HepG2 (cell line): ENCODE measurements around the gene OVCA2. TPM values are rescaled to one million over a fixed set of nuclear protein-coding genes. Genes with fewer than 3 reads are reported as not detected.

ENCODE experiments used
- CENPX ChIP-seq: sonication (generic); formaldehyde crosslinking; IDR thresholded peaks from 2 replicates; pipeline ENCODE4 v1.9.0; 2021; ENCODE audit warnings: mild to moderate bottlenecking, missing genetic modification reagents, moderate library complexity
- FIP1L1 ChIP-seq: fragments of 200-400 bp; formaldehyde crosslinking; IDR thresholded peaks from 2 replicates; pipeline ENCODE4 v1.6.1; 2018; ENCODE audit warnings: low read depth, mild to moderate bottlenecking, low read length, moderate library complexity, borderline replicate concordance; ENCODE audit not compliant: insufficient read depth
- KDM1A ChIP-seq: IDR thresholded peaks from 2 replicates; pipeline ENCODE4 v1.6.1; 2016; ENCODE audit warnings: missing compliant biosample characterization
- KLF16 ChIP-seq, 2 experiments: sonication (generic) in 1 of 2; formaldehyde crosslinking in 1 of 2; IDR thresholded peaks; 2 replicates each; pipeline versions ENCODE4 v1.6.1 to v1.8.0; 2016 to 2023; ENCODE audit warnings: missing genetic modification reagents in 2 of 2, missing compliant biosample characterization in 1 of 2
- MIER3 ChIP-seq: IDR thresholded peaks from 2 replicates; pipeline ENCODE4 v1.6.1; 2016; ENCODE audit warnings: missing compliant biosample characterization, borderline replicate concordance
- NBN ChIP-seq: fragments of 450-650 bp; conservative IDR thresholded peaks from 2 replicates; pipeline ENCODE4 v1.6.1; 2017
- SALL2 ChIP-seq: sonication (generic); formaldehyde crosslinking; IDR thresholded peaks from 2 replicates; pipeline ENCODE4 v1.8.1; 2023; ENCODE audit warnings: mild to moderate bottlenecking, missing genetic modification reagents, inconsistent platforms
- SIX4 ChIP-seq: sonication (generic); formaldehyde crosslinking; IDR thresholded peaks from 2 replicates; pipeline ENCODE4 v1.4.0; 2020; ENCODE audit warnings: missing genetic modification reagents
- SKI ChIP-seq: fragments of 450-650 bp; IDR thresholded peaks from one replicate; pipeline ENCODE4 v1.6.1; 2018; ENCODE audit warnings: mild to moderate bottlenecking; ENCODE audit not compliant: partially characterized antibody
- SP2 ChIP-seq: sonication (generic); formaldehyde crosslinking; IDR thresholded peaks from 2 replicates; pipeline ENCODE4 v1.5.1; 2020; ENCODE audit warnings: mild to moderate bottlenecking, missing genetic modification reagents
- ZFP1 ChIP-seq: IDR thresholded peaks from 2 replicates; pipeline ENCODE4 v1.6.1; 2016
- polyA plus RNA-seq, 8 experiments: library from polyadenylated mRNA; depleted of rRNA in 3 of 8; stranded (reverse) in 7 of 8; unstranded in 1 of 8; fragments of >200 nt; fragmentation: Illumina TruSeq in 4 of 8; extraction: Trizol in 4 of 8; gene quantifications; 2 replicates each; pipeline versions ENCODE4 v1.2.1 to v1.2.3, GENCODE V29; 2011 to 2016; ENCODE audit warnings: low read depth in 4 of 8, missing spikeins in 1 of 8, mixed read lengths in 1 of 8; ENCODE audit not compliant: insufficient read depth in 1 of 8
- total RNA-seq, 5 experiments: library from RNA; depleted of rRNA; stranded (reverse); fragments of >200 nt; fragmentation: Illumina TruSeq; extraction: Trizol; gene quantifications; 2 replicates each; pipeline ENCODE4 v1.2.3, GENCODE V29; 2016; ENCODE audit warnings: low read depth in 1 of 5
- TF ChIP-seq, protein P1 (sequence below): sonication (generic); formaldehyde crosslinking; IDR thresholded peaks from 2 replicates; pipeline ENCODE4 v1.5.0; 2020; ENCODE audit warnings: missing genetic modification reagents
- TF ChIP-seq, protein P2 (sequence below): sonication (generic); formaldehyde crosslinking; IDR thresholded peaks from 2 replicates; pipeline ENCODE4 v1.4.0; 2020; ENCODE audit warnings: mild to moderate bottlenecking, missing genetic modification reagents
- TF ChIP-seq, protein P3 (sequence below), 2 experiments: sonication (generic) in 1 of 2; formaldehyde crosslinking in 1 of 2; IDR thresholded peaks; 2 replicates each; pipeline versions ENCODE4 v1.6.1 to v1.9.0; 2014 to 2022; ENCODE audit warnings: antibody characterized with exemption in 1 of 2, borderline replicate concordance in 1 of 2, inconsistent platforms in 1 of 2, low read depth in 1 of 2, missing genetic modification reagents in 1 of 2
- TF ChIP-seq, protein P4 (sequence below): IDR thresholded peaks from 2 replicates; pipeline ENCODE4 v1.6.1; 2018; ENCODE audit warnings: missing genetic modification reagents

OVCA2 gene
- total and polyA plus RNA-seq, 2 of the 13 experiments (the other 11 are each of a cell fraction or from before 2014, with no cell fraction given) = 23.7 to 28.2 TPM

DNA sequence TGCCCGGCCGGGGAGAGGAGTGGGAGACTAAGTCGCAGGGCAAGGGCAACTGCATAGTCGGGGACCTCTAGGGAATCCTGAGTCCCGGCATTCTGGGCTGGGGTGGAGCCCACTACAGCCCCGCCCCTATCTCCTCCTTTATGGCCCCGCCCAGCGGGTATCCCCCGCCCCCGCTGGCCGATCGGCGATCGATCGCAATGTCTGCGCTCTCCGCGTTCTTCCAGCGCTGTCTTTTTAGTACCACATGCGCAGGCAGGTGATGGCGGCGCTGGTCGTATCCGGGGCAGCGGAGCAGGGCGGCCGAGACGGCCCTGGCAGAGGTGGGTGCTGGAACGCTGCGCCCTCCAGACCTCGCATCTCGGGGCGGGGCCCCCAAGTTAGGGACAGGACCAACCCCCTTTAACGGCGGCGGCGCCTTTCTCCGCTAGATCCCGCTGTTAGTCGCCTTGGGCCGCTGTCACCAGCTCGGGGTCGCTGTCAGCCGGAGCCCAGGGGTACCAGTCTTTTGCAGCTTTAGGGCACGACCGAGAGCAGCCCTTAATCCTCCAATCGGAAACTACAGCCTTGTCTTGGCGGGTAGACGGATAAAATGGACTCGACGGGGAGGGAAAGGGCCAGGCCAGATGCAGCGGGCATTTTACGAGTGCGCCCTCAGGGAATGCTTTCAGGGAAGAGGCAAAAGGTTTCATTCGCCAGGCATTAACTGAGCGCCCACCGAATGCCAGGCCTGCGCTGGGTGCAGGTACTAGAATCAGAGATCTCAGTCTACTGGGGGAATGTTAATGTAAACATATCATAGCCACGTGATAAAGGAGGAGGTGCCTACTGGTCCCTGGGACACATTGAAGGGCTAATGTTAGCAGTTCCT lies 11.7 kb upstream of the OVCA2 start, which contains the start of gene DPH1 (continued):
- TF ChIP-seq SALL2 (CRISPR knock-in tag) (peak; percentile 83; the same call in 1 of the 2 replicates), SKI (peak; percentile 20), FIP1L1 (no peak), ZFP1 (CRISPR knock-in tag) (peak; percentile 61), SP2 (CRISPR knock-in tag) (peak; percentile 44; the same call in 1 of the 2 replicates), SIX4 (CRISPR knock-in tag) (peak; percentile 30; the same call in 1 of the 2 replicates), CENPX (CRISPR knock-in tag) (no peak), NBN (no peak), KLF16 (CRISPR knock-in tag; IDR thresholded peaks at IDR 0.05) (peak in 1 of 2 experiments; percentile 91; a peak in 2 of 4 replicates), MIER3 (CRISPR knock-in tag) (peak; percentile 45; the same call in 1 of the 2 replicates), KDM1A (CRISPR knock-in tag) (no peak)
- TF ChIP-seq, protein P1, sequence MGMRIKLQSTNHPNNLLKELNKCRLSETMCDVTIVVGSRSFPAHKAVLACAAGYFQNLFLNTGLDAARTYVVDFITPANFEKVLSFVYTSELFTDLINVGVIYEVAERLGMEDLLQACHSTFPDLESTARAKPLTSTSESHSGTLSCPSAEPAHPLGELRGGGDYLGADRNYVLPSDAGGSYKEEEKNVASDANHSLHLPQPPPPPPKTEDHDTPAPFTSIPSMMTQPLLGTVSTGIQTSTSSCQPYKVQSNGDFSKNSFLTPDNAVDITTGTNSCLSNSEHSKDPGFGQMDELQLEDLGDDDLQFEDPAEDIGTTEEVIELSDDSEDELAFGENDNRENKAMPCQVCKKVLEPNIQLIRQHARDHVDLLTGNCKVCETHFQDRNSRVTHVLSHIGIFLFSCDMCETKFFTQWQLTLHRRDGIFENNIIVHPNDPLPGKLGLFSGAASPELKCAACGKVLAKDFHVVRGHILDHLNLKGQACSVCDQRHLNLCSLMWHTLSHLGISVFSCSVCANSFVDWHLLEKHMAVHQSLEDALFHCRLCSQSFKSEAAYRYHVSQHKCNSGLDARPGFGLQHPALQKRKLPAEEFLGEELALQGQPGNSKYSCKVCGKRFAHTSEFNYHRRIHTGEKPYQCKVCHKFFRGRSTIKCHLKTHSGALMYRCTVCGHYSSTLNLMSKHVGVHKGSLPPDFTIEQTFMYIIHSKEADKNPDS (CRISPR knock-in tag) = peak; percentile 49; the same call in 1 of the 2 replicates
- TF ChIP-seq, protein P2, sequence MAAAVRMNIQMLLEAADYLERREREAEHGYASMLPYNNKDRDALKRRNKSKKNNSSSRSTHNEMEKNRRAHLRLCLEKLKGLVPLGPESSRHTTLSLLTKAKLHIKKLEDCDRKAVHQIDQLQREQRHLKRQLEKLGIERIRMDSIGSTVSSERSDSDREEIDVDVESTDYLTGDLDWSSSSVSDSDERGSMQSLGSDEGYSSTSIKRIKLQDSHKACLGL (CRISPR knock-in tag) = peak; percentile 100
- TF ChIP-seq, protein P3, sequence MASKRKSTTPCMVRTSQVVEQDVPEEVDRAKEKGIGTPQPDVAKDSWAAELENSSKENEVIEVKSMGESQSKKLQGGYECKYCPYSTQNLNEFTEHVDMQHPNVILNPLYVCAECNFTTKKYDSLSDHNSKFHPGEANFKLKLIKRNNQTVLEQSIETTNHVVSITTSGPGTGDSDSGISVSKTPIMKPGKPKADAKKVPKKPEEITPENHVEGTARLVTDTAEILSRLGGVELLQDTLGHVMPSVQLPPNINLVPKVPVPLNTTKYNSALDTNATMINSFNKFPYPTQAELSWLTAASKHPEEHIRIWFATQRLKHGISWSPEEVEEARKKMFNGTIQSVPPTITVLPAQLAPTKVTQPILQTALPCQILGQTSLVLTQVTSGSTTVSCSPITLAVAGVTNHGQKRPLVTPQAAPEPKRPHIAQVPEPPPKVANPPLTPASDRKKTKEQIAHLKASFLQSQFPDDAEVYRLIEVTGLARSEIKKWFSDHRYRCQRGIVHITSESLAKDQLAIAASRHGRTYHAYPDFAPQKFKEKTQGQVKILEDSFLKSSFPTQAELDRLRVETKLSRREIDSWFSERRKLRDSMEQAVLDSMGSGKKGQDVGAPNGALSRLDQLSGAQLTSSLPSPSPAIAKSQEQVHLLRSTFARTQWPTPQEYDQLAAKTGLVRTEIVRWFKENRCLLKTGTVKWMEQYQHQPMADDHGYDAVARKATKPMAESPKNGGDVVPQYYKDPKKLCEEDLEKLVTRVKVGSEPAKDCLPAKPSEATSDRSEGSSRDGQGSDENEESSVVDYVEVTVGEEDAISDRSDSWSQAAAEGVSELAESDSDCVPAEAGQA (IDR thresholded peaks at IDR 0.05; ENCODE audit: low read depth) = peak; percentile 74; the same call in 1 of the 2 replicates
- TF ChIP-seq, protein P3 (CRISPR knock-in tag; IDR thresholded peaks at IDR 0.05; ENCODE audit: borderline replicate concordance) = no peak; the same call in 1 of the 2 replicates
- TF ChIP-seq, protein P4, sequence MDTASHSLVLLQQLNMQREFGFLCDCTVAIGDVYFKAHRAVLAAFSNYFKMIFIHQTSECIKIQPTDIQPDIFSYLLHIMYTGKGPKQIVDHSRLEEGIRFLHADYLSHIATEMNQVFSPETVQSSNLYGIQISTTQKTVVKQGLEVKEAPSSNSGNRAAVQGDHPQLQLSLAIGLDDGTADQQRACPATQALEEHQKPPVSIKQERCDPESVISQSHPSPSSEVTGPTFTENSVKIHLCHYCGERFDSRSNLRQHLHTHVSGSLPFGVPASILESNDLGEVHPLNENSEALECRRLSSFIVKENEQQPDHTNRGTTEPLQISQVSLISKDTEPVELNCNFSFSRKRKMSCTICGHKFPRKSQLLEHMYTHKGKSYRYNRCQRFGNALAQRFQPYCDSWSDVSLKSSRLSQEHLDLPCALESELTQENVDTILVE (CRISPR knock-in tag) = peak; percentile 86
